Common myeloid progenitor, CD34-positive (primary cell): ENCODE data around the gene PKD2L2.

Experiments
- CTCF ChIA-PET: fragments of 350-600 bp; sonication (Branson Sonifier 250); formaldehyde crosslinking; loops from one replicate; lab custom pipeline; 2021; ENCODE audit warnings: antibody characterized with exemption; lab: Charles Lee
- POLR2A ChIA-PET: fragments of 350-600 bp; sonication (Branson Sonifier 250); formaldehyde crosslinking; loops from one replicate; lab custom pipeline; 2021; ENCODE audit warnings: antibody characterized with exemption; lab: Charles Lee
- DNase-seq, 3 donors: peaks; one replicate each; pipeline versions ENCODE4 v3.0.0 to v3.0.0-alpha.2; 2013
- H3K27ac ChIP-seq, 2 experiments: 1 replicate in 1 of 2; 2 replicates in 1 of 2; pipeline ENCODE4 v1.7.0; 2013; ENCODE audit warnings: inconsistent platforms in 2 of 2, low read length in 2 of 2, mild to moderate bottlenecking in 2 of 2, low read depth in 1 of 2, moderate library complexity in 1 of 2; ENCODE audit not compliant: severe bottlenecking in 2 of 2, insufficient read depth in 1 of 2, poor library complexity in 1 of 2
- H3K27me3 ChIP-seq, 5 experiments: replicated peaks in 2 of 5; 1 replicate in 3 of 5; 2 replicates in 2 of 5; pipeline versions ENCODE4 v1.6.1 to v1.7.0; 2013; ENCODE audit warnings: low read length in 4 of 5, mild to moderate bottlenecking in 2 of 5, moderate library complexity in 2 of 5, inconsistent platforms in 1 of 5; ENCODE audit not compliant: insufficient read depth in 5 of 5, control insufficient read depth in 4 of 5
- H3K36me3 ChIP-seq, 4 experiments: 1 replicate in 2 of 4; 2 replicates in 2 of 4; pipeline versions ENCODE4 v1.6.1 to v1.7.0; 2013; ENCODE audit warnings: low read length in 3 of 4, control low read depth in 1 of 4, mild to moderate bottlenecking in 1 of 4; ENCODE audit not compliant: control insufficient read depth in 4 of 4, insufficient read depth in 4 of 4
- H3K4me1 ChIP-seq, 4 experiments: 1 replicate in 3 of 4; 2 replicates in 1 of 4; pipeline versions ENCODE4 v1.6.1 to v1.7.1; 2013; ENCODE audit warnings: low read length in 3 of 4, mild to moderate bottlenecking in 3 of 4, control low read depth in 1 of 4, inconsistent platforms in 1 of 4, moderate library complexity in 1 of 4; ENCODE audit not compliant: control insufficient read depth in 4 of 4, insufficient read depth in 4 of 4; ENCODE audit errors: control extremely low read depth in 1 of 4
- H3K4me3 ChIP-seq, 7 experiments: 1 replicate in 4 of 7; 2 replicates in 3 of 7; pipeline versions ENCODE4 v1.5.1 to v1.7.0; 2013; ENCODE audit warnings: mild to moderate bottlenecking in 7 of 7, low read length in 6 of 7, moderate library complexity in 6 of 7, inconsistent platforms in 2 of 7, low read depth in 2 of 7, control low read depth in 1 of 7; ENCODE audit not compliant: insufficient read depth in 4 of 7, control insufficient read depth in 1 of 7; ENCODE audit errors: extremely low read depth in 1 of 7
- H3K9me3 ChIP-seq, 5 experiments: 1 replicate in 4 of 5; 2 replicates in 1 of 5; pipeline versions ENCODE4 v1.6.1 to v1.7.1; 2013; ENCODE audit warnings: low read length in 4 of 5, mild to moderate bottlenecking in 2 of 5, inconsistent platforms in 1 of 5, low read depth in 1 of 5, moderate library complexity in 1 of 5; ENCODE audit not compliant: control insufficient read depth in 4 of 5, insufficient read depth in 2 of 5; ENCODE audit errors: control extremely low read depth in 1 of 5
- WGBS: methylation state at CpG from one replicate; pipeline ENCODE4 v1.1.5; 2013; ENCODE audit not compliant: insufficient coverage; 5-methylcytosine and 5-hydroxymethylcytosine counted together

PKD2L2 gene

GRCh38 chr5:137867664-137868063 is 21.6 kb upstream of the PKD2L2 start, which contains the start of gene MYOT:
Gene MYOT, plus strand, starts transcription at chr5:137867860. Its CDS starts 2,792 bp downstream, at chr5:137870652.
- H3K4me3 ChIP-seq, result no peak within 1 kb of the TSS
- H3K4me1 ChIP-seq, result no peaks in the 10 kb centered on the region
- WGBS, result 100% methylated on average over 2 of the region's 3 CpGs
- ChIA-PET CTCF (no interaction called here), POLR2A (no interaction called here)
- peaks cover 0 to 2% (median 0%) of the 10 kb centered on the region in 4 experiments for H3K36me3 ChIP-seq
- no peaks in the 10 kb centered on the region for H3K9me3 ChIP-seq
- no peaks in the 10 kb centered on the region for H3K27me3 ChIP-seq
- no peak within 1 kb of the TSS for H3K27ac ChIP-seq
- DNase-seq, result no peak

GRCh38 chr5:137870647-137871339 is 18.5 kb upstream of the PKD2L2 start:
- Histone ChIP-seq H3K27ac (no peak overlapping the region), H3K4me1 (no peaks in the 10 kb centered on the region), H3K27me3 (no peaks in the 10 kb centered on the region), H3K4me3 (no peak overlapping the region), H3K36me3 (peaks cover 0 to under 1% (median 0%) of the 10 kb centered on the region in 4 experiments), H3K9me3 (no peaks in the 10 kb centered on the region)
- DNase-seq, result no peak
- ChIA-PET POLR2A (no interaction called here), CTCF (no interaction called here)
- WGBS, result 96% methylated on average over 3 of the region's 7 CpGs

GRCh38 chr5:137871571-137871970 is 17.7 kb upstream of the PKD2L2 start:
- Histone ChIP-seq H3K27ac (no peak overlapping the region), H3K4me3 (no peak overlapping the region), H3K4me1 (no peaks in the 10 kb centered on the region), H3K27me3 (no peaks in the 10 kb centered on the region), H3K36me3 (no peaks in the 10 kb centered on the region), H3K9me3 (no peaks in the 10 kb centered on the region)
- DNase-seq, result no peak
- POLR2A ChIA-PET, result no interaction called here
- CTCF ChIA-PET, result no interaction called here
- 92% methylated on average over 2 of the region's 3 CpGs for WGBS

GRCh38 chr5:137872466-137872865 is 16.8 kb upstream of the PKD2L2 start:
- Histone ChIP-seq H3K27ac (no peak overlapping the region), H3K4me3 (no peak overlapping the region), H3K36me3 (no peaks in the 10 kb centered on the region), H3K27me3 (no peaks in the 10 kb centered on the region), H3K9me3 (no peaks in the 10 kb centered on the region), H3K4me1 (no peaks in the 10 kb centered on the region)
- WGBS, result 100% methylated on average over 3 of the region's 3 CpGs
- DNase-seq, result no peak
- ChIA-PET CTCF (interaction anchor here (1.1 kb wide), 1 partner anchor 14 kb away, joined by 4 read pairs; no protein-coding TSS in a partner anchor), POLR2A (no interaction called here)

- Histone ChIP-seq H3K9me3 (no peaks in the 10 kb centered on the region), H3K36me3 (no peaks in the 10 kb centered on the region), H3K4me3 (no peak overlapping the region), H3K27ac (no peak overlapping the region), H3K27me3 (no peaks in the 10 kb centered on the region), H3K4me1 (no peaks in the 10 kb centered on the region)
- DNase-seq, result no peak
- POLR2A ChIA-PET, result no interaction called here
- CTCF ChIA-PET, result no interaction called here
Measured at GRCh38 chr5:137876101-137876500, 13.2 kb upstream of the PKD2L2 start.

GRCh38 chr5:137880313-137880712 is 8.9 kb upstream of the PKD2L2 start:
- CTCF ChIA-PET, result interaction anchor here (1.5 kb wide), 1 partner anchor 9 kb away, joined by 4 read pairs; the partner anchor contains the start of gene PKD2L2
- POLR2A ChIA-PET, result no interaction called here
- 100% methylated on average over 1 of the region's 1 CpG for WGBS
- Histone ChIP-seq H3K36me3 (peaks cover 0 to 3% (median 1%) of the 10 kb centered on the region in 4 experiments), H3K4me3 (no peak overlapping the region), H3K27me3 (no peaks in the 10 kb centered on the region), H3K4me1 (no peaks in the 10 kb centered on the region), H3K27ac (no peak overlapping the region), H3K9me3 (no peaks in the 10 kb centered on the region)
- DNase-seq, result no peak

- H3K36me3 ChIP-seq, result peaks cover 0 to 3% (median 0%) of the 10 kb centered on the region in 4 experiments
- H3K27ac ChIP-seq, result peak overlapping the region in 1 of 2 experiments; percentile 89
- H3K4me1 ChIP-seq, result peaks cover 6 to 33% (median 11%) of the 10 kb centered on the region in 4 experiments
- H3K27me3 ChIP-seq, result no peaks in the 10 kb centered on the region
- no peaks in the 10 kb centered on the region for H3K9me3 ChIP-seq
- POLR2A ChIA-PET, result no interaction called here
- CTCF ChIA-PET, result no interaction called here
- DNase-seq, result no peak
- H3K4me3 ChIP-seq, result peak overlapping the region in 2 of 7 experiments; percentile 81 to 92
- WGBS, result no CpG with 5 or more reads among the region's 2 CpGs
Measured at GRCh38 chr5:137887831-137888230, 1.4 kb upstream of the PKD2L2 start.
